Fibroblast of lung (primary cell): ENCODE results near the gene TENT4A.

Experiments used
- CTCF ChIP-seq, 2 donors: IDR thresholded peaks in 1 of 2; conservative IDR thresholded peaks in 1 of 2; 1 replicate in 1 of 2; 2 replicates in 1 of 2; pipeline ENCODE4 v1.5.1; 2011 to 2012; ENCODE audit warnings: low read length in 2 of 2, control low read depth in 1 of 2, inconsistent platforms in 1 of 2, low read depth in 1 of 2, mild to moderate bottlenecking in 1 of 2
- EZH2 ChIP-seq: IDR thresholded peaks from 2 replicates; pipeline ENCODE4 v1.5.1; 2012; ENCODE audit warnings: low read length, control low read depth, mild to moderate bottlenecking; ENCODE audit errors: missing control alignments

- TF ChIP-seq CTCF (conservative IDR thresholded peaks at IDR 0.05 in 1 of 2, IDR thresholded peaks at IDR 0.05 in 1 of 2; ENCODE audit: low read depth in 1 of 2, low read length in 2 of 2) (no peak), EZH2 (no peak)
Observed at GRCh38 chr5:6752236-6752635, 39.0 kb downstream of the TENT4A start.
